Stimulated activated CD8-positive, alpha-beta memory T cell treated with anti-CD3 and anti-CD28 coated beads, Interleukin-12 subunit alpha, Interleukin-12 subunit beta, amount 100 ng/mL, for 4 hours (primary cell): ENCODE results near the gene TUBA4A.
"Not testable (repeated sequence)": the region's sequence is repeated elsewhere in the genome, so short reads cannot be mapped to it uniquely, and the experiment has no call there.

Experiments
- DNase-seq: peaks from one replicate; pipeline ENCODE4 v3.0.0-alpha.2; 2020; ENCODE audit warnings: low read depth

Gene TUBA4A

DNA sequence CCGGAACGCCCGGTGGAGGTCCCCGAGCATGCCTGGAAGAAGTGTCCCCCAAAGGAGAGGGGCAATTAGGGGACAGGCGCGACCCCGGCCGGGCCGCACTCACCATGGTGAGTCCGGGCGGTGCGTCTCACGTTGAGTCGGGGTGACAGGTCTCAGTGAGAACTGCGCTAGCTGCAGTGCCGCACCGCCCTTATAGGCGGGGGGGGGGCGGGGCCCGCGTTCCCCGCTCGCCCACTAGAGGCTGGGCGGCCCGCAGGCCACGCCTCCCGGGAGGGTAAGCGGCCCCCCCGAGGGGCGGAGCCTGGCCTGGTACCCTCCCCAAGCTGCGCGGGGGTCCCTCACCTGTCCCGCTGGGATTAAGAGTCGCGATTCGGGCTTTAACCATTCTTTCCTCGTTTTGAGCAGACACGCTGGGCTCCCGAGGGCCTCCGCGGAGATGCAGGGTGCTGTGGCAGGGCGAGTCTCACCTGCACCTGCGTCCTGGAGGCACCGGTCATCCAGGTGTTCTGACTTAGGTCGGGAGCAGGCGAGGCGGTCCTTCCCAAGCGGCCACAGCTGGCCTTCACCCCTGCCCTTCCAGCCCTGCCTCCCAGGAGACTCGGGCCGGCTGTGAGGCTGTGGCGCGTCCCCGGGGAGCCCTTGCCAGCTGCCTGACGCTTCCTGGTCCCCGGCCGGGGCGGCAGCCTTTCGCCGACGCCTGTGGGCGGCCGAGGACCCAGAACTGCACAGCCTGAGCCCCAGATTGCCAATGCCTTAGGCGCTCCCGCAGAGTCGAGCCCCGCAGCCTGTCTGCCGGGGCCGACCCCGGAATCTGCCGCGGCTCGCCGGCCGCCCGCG is at the start of gene TUBA4A:
TSS of gene TUBA4A (minus strand) at position 166 of the 837 bp plus-strand sequence. CDS start at position 106, 60 bp downstream.
- DNase-seq, result peak; percentile 86

- no peak for DNase-seq
Observed at GRCh38 chr2:219302412-219302968, 48.8 kb upstream of the TUBA4A start.

- DNase-seq, result no peak
Observed at GRCh38 chr2:219300022-219300421, 46.3 kb upstream of the TUBA4A start.

DNA sequence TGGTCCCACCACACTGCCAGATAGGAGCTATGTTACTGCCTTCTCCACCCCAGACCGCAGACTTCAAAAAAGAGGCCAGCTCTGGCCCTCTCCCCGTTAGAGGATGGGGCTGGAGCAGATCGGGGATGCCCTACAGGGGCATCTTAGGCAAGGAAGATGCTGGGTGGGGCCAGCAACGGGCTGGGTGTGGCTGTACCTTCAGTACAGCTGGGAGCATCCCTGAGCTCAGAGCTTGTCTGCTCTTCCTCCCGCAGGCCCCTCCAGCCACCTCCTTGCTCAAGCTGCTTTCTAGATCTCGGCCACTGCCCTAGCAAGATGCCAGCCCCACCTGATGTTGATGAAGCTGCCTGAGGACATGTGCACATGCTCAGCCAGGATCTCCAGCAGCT is 45.6 kb upstream of the TUBA4A start:
- no peak for DNase-seq

DNA sequence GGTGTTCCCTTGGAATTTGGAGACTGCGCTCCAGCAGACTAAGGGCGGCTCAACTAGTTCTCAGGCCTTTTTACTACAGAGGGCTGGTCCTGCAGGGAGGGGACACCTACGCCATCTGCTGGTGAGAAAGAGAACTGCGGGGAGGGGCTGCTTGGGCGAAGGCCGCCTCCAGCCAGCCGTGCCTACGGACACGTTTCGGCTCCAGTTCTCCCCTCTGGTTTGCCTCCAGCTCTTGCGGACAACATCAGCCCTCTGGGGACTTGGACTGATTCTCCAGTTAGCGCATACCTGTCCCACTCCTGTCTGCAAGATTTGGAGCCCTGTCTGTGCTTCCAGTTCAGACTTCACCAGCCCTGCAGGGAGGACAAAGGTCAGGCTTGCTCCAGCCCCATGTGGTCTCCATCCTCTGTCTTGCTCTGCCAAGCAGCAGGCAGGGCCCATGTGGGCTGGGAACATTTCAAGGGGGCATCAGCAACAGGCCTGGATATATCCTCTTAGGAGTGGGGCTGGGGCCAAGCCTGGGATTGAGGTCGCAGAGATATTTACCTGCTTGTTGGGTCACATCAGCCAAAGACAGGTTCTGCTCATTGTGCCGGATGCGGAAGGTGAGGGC is 45.1 kb upstream of the TUBA4A start:
- peak; percentile 71 for DNase-seq

- DNase-seq, result no peak
Observed at GRCh38 chr2:219297766-219298456, 44.2 kb upstream of the TUBA4A start.

DNA sequence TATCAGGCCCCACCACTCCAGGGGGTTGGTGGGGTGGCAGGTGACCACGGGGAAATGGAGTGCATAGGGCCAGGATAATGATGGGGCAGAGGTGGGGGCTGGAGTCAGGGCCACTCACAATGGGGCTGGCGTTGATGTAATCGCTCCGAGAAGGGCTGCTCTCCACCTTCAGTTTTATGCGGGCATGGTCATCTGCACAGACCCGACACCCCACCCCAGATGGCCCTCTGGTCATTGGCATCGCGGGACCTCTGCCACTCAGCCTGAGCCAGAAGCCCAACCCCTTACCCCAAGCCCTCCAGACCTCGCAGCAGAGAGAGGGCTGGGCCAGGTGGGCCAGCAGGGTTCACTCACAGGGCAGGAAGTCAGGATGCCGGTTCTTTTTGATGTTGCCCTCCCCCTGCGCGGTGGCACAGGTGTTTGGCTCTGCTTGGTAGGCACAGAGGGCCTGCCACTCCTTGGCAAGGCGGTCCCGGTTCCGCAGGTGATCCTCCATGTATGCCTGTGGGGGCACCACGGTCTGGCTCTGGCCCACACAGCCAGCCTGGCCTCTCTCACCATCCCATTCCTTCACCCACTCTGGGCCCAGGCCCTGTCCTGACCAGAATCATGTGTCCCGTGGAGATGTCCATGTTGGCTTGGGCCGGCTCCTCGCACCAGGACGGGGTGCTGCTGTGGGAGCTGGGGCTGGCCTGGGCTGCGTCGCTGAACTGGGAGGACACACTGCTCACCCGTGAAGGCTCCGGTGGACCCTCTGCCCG is 43.1 kb upstream of the TUBA4A start:
- DNase-seq, result no peak

DNA sequence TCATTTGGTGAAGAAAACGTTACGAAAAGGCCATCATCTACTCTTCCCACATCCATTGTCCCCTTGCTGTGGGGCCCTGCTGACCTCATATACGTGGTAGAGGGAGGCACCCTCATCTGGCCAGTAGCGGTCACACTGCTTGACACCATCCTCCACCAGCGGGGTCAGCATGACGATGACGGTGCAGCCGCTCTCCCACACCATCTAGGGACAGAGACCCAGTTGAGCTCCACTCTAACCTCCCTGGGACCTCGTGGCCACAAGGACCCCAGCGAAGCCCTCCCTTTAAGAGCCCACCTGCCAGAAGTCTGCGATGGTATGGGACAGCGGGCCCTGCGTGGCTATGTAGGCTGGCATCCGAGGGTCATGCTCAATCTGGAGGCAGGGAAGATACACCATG is 42.4 kb upstream of the TUBA4A start:
- no peak for DNase-seq

- DNase-seq, result peak; percentile 82
Observed at GRCh38 chr2:219294356-219295351, 40.9 kb upstream of the TUBA4A start.

DNA sequence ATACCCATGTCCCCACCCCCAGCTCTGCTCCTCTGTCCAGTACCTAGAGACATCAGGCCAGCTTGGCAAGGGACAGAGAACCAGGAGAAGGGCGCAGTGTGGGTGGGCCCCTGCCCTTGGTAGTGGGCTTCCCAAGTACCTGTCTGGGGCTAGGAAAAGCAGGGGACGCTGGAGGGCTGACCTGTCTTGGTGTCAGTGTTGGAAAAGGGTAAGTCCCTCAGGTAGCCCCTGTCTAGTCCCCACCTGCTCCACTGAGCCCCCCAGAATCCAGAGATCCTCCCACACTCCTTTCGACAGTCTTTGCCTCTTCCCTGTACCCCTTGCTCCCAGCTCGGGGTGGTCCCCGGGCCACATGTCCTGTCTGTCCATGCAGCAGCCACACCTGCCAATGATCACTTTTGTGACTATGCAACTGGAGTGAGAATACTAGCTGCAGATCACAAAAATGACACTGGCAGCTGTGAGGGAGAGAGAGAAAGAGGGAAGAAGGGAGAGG is 40.1 kb upstream of the TUBA4A start:
- no peak for DNase-seq

DNA sequence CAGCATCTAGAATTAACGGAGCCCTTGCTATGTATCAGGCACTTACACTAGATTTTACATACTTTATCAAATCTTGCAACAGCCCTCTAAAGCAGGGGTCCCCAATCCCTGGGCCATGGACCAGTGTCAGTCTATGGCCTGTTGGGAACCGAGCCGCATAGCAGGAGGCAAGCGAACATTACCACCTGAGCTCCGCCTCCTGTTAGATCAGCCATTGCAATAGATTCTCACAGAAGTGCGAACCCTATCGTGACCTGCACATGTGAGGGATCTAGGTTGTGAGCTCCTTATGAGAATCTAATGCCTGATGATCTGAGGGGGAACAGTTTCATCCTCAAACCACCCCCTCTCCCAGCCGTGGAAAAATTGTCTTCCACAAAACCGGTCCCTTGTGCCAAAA is 38.9 kb upstream of the TUBA4A start:
- DNase-seq, result no peak

DNA sequence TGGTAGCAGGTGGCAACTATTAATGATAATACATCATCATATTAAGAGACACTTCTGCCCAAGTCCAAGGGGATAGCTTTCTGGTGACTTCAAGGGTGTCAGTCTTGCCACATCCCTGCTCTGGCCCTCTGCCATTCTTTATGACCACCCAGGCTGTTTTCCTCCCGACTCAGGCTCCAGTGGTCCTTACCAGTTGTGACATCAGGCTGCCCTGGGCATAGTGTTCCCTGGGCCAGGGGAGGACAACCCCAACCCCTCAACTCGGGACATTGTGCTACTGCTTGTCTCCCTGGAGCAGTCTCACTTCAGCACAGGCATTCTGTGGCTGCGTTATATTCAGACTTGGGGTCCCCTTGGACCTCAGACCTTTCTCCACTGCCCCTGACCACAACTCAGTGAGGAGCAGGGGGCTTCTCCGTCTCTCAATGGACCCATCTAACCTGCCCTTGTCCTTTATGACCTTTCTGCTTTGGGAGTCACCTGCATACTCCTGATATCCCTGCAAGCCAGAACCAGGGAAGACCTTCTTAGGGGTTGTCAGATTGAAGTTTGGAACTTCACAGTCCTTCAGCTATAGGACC is 38.3 kb upstream of the TUBA4A start:
- no peak for DNase-seq

DNA sequence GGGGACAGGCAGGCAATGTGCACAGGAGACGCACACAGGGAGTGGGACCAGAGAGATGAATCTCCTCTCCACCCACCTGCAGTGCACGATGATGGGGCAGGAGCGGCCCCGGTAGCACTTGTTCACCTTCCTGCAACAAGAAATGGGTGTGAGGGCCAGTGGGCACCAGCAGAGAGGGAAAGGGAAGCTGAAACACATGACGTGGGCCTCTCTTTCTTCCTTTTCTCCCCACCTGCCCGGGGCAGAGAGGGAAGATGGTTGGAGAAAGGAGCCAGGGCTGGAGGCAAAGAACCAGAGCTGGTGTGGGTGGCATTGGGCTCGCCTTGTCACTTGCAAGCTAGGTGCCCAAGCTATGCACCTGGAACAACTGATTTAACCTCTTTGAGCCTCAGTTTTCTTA is 37.7 kb upstream of the TUBA4A start:
- DNase-seq, result no peak

DNA sequence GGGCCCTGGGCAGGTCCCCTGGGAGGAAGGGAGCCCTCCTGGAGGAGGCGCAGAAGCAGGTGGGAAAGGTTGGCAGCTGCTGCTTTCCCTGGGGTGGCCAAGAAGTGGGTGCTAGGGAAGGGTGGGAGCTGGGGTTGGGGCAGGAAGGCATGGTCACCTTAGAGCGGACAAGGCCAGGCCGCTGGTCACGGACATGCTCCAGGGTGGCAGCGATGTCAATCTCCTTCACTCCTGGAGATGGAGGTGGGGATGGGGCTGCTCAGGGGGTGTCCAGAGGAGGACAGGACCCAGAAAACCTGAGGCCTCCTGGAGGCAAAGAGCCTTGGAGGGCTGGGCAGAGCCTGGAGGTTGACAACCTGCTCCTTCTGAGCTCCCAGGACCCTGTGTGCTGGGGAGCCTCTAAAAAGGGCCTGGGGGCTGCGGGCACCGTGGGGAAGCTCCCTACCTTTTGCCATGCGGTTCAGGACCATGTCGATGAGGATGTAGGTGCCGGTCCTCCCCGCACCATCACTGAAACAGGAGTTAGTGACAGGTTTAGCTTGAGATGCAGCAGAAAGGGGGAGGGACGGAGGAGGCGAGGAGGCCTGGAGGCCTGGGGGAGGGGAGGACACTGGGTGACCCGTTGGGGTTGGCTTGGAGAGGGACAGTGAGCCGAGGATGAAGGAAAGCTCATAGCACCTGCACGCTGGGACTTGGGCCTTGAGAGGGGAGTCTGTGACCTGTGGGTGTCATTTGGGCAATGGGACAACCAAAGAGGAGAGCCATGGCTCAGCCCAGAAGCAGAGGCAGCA is 36.9 kb upstream of the TUBA4A start:
- no peak for DNase-seq

GRCh38 chr2:219289537-219290361 is 36.0 kb upstream of the TUBA4A start:
- DNase-seq, result no peak

GRCh38 chr2:219289195-219289536 is 35.4 kb upstream of the TUBA4A start:
- DNase-seq, result no peak

- DNase-seq, result no peak
Observed at GRCh38 chr2:219287580-219288265, 34.0 kb upstream of the TUBA4A start.

GRCh38 chr2:219287116-219287440 is 33.4 kb upstream of the TUBA4A start:
- DNase-seq, result not testable (repeated sequence)
